Bone marrow (tissue), 2 donors: ENCODE measurements around the gene RAD50.
"Not testable (repeated sequence)": the region's sequence is repeated elsewhere in the genome, so short reads cannot be mapped to it uniquely, and the experiment has no call there.

Source experiments
- DNase-seq, 2 donors: peaks; one replicate each; lab custom pipeline; 2025; lab: John Stamatoyannopoulos, UW

RAD50 gene

GRCh38 chr5:132629230-132629944 is 72.6 kb downstream of the RAD50 start:
- no peak for DNase-seq

GRCh38 chr5:132633587-132633986 is 76.8 kb downstream of the RAD50 start:
- not testable (repeated sequence) for DNase-seq

- DNase-seq, result no peak
Measured at GRCh38 chr5:132635873-132636272, 79.1 kb downstream of the RAD50 start.

GRCh38 chr5:132637241-132637640 is 80.5 kb downstream of the RAD50 start:
- no peak for DNase-seq

- DNase-seq, result no peak
Measured at GRCh38 chr5:132639706-132640130, 82.9 kb downstream of the RAD50 start.

- DNase-seq, result no peak
Measured at GRCh38 chr5:132640613-132641012, 83.8 kb downstream of the RAD50 start.

- DNase-seq, result no peak
Measured at GRCh38 chr5:132641241-132641723, 84.5 kb downstream of the RAD50 start.

- DNase-seq, result no peak
Measured at GRCh38 chr5:132641841-132642240, 85.1 kb downstream of the RAD50 start.

GRCh38 chr5:132644177-132644576 is 87.4 kb downstream of the RAD50 start:
- DNase-seq, result no peak

GRCh38 chr5:132646583-132647266 is 89.9 kb downstream of the RAD50 start:
- DNase-seq, result no peak

- no peak for DNase-seq
Measured at GRCh38 chr5:132647473-132647872, 90.7 kb downstream of the RAD50 start.

- no peak for DNase-seq
Measured at GRCh38 chr5:132648355-132648754, 91.6 kb downstream of the RAD50 start.

- DNase-seq, result no peak
Measured at GRCh38 chr5:132651838-132652469, 95.2 kb downstream of the RAD50 start.

- no peak for DNase-seq
Measured at GRCh38 chr5:132653716-132654115, 96.9 kb downstream of the RAD50 start.

- no peak for DNase-seq
Measured at GRCh38 chr5:132655821-132656773, 99.3 kb downstream of the RAD50 start.

GRCh38 chr5:132656774-132657355 is 100.1 kb downstream of the RAD50 start:
- DNase-seq, result no peak

- no peak for DNase-seq
Measured at GRCh38 chr5:132657676-132658380, 101.1 kb downstream of the RAD50 start, which contains the start of gene IL13. Gene IL13, plus strand, starts transcription at chr5:132658173. Its CDS starts 14 bp downstream, at chr5:132658187.

- DNase-seq, result no peak
Measured at GRCh38 chr5:132658381-132659302, 101.9 kb downstream of the RAD50 start.
